Umbilical cord (tissue), 2 donors: Measurements from ENCODE around the gene ZNF837. TPM values are rescaled to one million over a fixed set of nuclear protein-coding genes. Genes with fewer than 3 reads are reported as not detected.
"Not testable (repeated sequence)": the region's sequence is repeated elsewhere in the genome, so short reads cannot be mapped to it uniquely, and the experiment has no call there.

Experiments used
- DNase-seq: peaks from one replicate; pipeline ENCODE4 v3.0.0-alpha.2; 2015; ENCODE audit warnings: low spot score
- total RNA-seq: library from RNA; depleted of rRNA; stranded (reverse); fragments of >200 nt; gene quantifications from one replicate; pipeline ENCODE4 v1.2.3, GENCODE V29; 2014; ENCODE audit warnings: low replicate concordance; ENCODE audit not compliant: insufficient read depth

ZNF837 gene
- total RNA-seq, result 3.4 TPM

DNA sequence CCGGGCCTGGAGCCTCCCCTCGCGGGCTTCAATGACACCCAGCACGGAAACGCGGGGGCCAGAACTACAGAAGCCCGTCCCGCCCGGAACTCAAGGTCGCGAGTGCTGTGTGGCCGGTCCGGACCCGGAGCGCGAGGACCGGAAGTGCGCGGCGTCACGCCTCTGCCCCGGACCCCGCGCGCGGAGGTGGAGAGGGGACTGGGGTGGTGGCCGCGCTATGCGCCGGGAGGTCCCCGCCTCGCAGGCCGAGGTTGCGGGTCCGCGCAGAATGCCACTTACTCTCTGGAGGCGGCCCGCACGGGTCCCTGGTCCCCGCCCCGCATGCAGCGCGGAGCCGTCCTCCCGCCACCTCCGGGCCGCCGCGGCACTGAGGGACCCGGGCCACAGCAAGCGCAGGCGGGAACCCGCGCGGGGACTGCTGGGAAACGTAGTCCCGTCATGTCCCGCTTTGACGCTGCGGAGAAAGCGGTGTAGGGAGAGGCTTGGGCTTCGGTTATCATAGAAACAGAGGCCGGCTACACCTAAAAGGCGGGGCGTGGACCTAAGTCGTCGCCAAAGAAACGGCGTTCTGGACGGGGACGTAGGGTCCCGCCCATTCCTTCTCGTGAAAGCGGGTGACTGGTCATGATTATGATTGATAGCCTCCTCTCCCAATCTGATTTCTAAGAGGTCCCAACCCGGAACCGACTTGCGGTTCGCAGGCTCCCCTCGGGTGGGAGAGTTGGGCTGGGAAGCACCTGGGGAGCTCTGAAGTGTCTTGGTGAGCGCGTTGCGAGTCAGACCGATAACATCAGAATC, at the start of gene ZNF837:
Gene ZNF837 (minus strand): TSS at position 369 of the 798 bp plus-strand sequence. CDS start 11,698 bp downstream, outside the sequence.
- DNase-seq, result peak; percentile 100

DNA sequence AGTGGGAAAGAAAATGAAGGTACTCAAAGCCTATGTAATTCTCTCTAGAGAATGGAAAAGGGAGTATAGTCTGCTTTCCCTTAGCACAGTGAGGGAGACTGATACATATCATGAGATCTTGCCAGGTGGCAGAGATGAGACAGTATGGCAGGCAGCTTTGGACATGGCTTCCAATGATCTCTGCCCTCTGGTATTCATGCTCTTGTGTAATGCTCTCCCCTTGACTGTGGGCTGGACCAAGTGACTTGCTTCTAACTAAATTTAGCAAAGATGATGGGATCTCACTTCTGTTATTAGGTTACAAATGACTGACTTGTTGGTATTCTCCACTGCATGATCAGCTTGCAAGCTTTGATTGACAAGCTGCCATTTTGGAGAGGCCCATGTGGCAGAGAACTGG, 48.9 kb upstream of the ZNF837 start:
- no peak for DNase-seq

DNA sequence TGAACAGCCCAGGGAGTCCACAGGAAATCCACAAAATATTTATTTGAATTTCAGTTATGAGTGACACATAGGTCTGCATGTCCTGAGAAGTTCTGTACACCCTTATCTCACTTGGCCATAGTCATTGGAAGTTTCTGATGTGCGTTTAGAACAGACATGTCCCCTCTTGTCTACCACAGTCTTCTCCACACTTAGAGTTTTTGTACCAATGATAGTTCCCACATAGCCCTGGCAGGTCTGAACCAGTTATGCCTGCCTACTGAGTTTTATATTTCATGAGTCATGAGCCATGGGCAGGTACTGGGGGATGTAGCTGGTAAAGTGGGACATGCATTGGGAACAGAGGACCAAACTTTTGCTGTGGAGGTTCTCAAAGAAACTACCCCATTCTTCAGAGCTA, 47.8 kb upstream of the ZNF837 start:
- no peak for DNase-seq

DNA sequence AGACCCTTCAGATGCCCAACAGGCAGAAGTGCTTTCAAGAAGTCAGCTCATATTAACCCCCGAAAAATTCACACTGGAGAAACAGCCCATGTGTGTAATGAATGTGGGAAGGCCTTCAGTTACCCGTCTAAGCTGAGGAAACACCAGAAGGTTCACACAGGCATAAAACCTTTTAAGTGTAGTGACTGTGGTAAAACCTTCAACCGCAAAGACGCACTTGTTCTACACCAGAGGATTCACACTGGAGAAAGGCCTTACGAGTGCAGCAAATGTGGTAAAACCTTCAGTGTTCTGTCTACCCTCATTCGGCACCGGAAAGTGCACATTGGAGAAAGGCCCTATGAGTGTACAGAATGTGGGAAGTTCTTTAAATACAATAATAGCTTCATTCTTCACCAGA, 36.2 kb upstream of the ZNF837 start:
- no peak for DNase-seq

DNA sequence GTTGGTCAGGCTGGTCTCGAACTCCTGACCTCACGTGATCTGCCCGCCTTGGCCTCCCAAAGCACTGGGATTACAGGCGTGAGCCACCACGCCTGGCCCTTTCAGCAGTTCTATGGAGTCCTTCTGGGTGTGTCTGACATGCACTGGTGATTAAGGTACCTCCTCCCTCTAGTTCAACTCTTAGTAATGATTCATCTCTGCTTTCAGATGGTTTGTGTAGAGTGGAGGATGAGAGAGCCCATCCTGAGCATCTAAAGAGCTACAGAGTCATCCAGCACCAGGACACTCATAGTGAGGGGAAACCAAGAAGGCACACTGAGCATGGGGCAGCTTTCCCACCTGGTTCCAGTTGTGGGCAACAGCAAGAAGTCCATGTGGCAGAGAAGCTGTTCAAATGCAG, 35.8 kb upstream of the ZNF837 start:
- DNase-seq, result no peak

DNA sequence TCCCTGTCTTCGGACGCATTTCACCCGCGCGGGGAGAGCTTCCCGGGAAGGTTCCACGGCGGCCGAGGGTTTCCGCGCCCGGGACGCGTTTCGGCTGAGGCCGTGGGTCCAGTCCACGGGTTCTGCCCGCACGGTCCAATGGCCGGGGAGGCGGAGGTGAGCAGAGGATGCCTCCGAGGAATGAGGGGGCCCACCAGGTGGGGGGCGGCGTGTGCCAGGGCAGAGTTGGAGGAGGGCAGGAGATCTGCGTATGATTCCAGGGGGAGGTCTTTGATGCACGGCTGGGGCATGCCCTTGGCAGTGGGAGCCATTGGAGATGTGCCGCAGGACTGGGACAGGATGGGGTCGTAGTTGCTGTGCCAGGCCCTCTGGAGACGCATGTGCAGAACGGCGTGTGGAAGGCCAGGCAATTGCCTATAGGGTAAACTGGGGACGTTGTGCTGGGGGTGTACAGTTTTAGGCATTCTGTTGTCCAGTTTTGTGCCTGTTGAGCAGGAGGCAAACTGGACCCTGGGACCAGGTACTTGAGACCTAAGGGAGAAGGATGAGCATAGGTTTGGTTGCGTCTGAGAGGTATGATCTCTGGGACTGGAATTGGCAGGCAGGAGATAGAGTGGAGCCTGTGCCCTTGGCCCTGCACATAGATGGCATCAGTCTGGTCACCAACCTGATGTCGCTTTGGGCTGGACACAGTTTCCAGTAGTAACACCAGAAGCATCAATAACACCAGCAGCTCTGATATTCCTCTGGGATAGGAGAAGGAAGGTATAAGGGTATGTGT, 28.4 kb upstream of the ZNF837 start:
- no peak for DNase-seq

DNA sequence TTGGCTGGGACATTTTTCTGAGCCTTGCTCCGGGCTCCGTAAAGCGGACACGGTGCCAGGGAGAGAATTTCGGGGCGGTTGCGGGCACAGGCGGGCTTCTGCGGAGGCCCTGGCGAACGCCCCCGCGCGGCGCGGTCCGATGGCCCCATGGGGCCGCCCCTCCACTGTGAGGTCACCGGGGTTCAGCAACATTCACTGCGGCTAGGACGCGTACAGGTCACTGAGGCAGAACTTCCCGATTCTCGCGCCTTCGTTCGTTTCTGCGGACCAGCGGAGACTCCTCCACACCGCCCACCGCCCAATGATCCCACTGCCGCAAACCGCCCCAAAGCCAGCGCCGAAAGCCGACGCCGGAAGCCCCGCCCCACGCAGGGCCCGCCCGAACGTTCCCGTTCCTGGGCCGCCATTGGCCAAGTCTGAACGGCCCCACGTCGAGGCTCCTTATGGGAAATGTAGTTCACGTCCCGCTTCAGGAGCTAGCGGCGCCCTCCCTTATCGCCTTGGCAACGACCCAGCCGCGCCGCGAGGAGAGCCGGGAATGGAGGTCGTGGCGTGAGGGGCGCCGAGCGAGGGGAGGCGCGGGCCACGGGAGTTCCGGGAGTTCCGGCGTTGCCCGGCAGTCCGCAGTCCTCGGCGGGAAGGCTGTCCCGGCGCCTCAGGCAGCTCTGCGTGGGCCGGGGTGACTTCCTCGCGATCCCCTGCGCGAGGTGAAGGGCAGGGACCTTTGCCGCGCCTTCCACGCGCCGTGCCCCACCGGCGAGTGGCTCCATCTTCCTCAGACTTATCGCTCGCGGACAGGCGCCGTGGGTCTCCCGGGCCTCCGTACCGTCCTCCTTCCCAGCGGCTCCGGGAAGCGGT, 27.6 kb upstream of the ZNF837 start, which contains the start of gene ZNF584:
Gene ZNF584 (plus strand): TSS at position 498 of the 858 bp plus-strand sequence. CDS start 499 bp downstream, outside the sequence.
- DNase-seq, result peak; percentile 99

DNA sequence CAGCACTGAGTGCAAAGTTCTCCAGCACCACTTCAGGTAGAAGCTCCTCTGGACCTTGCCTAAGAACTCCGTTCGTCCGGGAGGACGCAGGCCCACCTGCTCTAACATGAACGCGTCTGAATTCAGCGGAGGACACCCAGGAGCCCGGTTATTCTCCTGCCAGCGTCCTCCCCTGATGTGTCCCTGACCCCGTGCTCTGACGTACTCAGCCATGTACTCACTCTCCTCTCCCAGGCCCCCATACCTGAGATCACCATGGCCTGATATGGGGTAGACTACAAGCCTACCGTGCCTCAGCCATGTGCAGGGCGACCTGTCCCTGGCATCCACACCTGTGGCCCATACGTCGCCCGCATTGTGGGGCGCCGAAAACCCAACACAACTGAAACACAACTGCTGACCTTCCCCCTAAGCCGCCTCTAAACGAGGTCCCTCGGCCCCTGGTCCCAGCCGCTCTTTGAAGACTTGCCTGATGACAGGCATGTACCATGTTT, 26.9 kb upstream of the ZNF837 start:
- no peak for DNase-seq

DNA sequence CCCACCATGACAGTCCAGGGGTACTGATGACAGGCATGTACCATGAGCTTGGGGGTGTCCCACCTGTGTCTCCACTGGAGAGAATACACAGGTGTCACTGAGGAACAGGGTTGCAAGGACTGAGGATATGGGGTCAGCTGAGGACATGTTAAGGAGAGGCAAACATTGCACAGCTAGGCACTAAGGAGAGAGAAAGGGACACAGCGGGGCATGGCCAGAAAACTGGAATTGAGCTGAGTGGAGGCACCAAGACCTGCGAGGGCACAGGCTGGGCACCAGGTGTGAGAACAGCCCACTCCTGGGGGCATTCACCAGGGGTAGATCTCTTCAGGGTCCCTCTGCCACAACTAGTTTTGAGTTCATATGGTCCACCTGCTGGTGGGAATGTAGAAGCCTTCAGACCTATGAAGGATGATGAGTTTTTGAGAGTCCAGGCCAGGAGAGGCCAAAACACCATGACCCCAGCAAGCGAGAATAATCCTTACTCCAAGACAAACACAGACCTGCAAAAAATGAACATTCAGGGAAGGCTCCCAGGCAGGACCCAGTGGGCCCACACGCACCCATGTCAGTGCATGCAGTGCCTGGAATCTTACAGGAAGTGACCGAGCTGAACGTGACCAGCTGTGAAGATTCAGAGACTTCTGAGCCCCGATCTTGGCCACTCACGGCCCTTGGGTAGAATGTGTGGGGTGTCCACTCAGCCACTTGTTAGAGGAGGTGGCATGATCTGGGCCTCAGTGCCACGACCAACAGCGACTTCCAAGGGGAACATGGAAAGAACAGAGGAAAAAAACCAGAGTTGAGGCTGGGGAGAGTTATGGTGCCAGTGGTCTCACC, 26.2 kb upstream of the ZNF837 start:
- DNase-seq, result no peak

DNA sequence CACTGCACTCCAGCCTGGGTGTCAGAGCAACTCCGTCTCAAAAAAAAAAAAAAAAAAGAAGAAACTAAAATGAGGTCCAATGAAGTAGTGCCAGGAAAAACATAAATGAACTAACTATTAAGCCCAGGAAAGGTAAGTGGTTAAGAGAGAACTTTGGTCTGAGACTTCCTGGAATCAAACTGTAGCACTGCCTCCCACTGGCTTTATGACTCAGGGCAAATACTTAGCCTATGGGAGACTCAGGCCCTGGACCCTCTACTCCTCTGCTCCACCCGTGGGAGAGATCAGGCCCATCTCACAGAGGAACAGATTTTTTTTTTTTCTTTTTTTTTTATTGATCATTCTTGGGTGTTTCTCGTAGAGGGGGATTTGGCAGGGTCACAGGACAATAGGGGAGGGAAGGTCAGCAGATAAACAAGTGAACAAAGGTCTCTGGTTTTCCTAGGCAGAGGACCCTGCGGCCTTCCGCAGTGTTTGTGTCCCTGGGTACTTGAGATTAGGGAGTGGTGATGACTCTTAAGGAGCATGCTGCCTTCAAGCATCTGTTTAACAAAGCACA, 23.2 kb upstream of the ZNF837 start:
- not testable (repeated sequence) for DNase-seq

DNA sequence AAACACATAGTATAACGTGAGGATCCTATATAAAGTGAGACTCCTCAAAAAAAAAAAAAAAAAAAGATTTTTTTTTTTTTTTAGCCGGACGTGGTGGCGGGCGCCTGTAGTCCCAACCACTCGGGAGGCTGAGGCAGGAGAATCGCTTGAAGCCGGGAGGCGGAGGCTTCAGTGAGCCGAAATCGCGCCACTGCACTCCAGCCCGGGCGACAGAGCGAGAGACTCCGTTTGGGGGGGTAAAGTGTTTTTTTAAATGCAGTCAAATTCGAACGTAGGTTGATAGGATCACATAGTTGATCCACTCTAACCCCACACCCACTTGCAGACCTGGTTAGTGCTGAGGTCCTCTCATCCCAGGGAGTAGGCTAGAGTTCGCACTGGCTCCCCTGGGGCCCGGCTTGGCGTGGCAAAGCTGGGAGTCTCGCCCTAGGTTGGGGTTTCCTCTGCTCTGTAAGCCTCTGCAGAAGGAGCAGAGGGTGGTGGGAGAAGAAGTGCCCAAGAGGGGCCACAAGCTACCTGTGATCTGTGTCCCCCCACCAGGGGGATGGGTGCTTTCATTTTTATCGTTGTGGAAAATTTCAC, 21.1 kb upstream of the ZNF837 start:
- DNase-seq, result no peak

DNA sequence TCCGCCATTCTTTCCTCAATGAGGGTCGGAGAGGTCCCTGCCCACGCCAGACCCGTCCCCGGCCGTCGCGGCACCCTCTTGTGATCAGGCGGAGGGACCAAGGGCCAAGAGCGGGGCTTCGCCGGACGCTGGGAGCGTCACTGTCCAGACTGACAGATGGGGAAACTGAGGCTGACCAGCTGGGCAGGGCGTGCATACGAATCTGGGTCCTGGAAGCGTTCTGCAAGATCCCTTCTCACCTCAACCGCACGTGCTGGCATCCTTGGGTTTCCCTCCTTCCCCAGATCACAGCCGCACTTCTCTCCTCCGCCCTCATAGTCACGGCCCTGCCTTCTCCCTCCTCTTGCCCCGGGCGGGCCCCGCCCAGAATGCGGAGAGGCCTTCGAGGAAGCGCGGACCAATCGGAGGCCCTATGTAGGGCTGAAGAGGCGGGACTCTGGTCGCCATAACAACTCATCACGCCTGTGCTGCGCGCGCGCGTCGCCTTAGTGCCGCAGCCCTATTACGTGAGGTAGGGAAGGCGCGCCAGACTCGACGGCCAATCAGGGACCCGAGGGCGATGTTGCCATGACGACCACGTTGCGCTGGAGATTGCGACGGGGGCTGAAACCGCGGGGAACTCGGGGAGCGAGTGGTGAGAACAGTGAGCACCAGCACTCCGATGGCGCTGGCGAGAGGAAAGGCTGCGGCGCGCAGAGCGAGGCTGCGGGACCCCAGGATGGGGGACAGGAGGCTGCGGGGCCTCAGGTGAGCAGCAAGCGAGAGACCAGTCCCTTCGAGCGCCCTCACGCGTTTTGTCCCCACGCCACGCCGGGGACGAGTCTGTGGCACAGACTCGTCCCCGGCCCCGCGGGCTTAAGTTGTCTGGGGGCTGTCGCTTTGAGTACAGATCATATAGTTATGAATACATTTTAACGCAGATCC, 20.3 kb upstream of the ZNF837 start:
- peak; percentile 100 for DNase-seq

DNA sequence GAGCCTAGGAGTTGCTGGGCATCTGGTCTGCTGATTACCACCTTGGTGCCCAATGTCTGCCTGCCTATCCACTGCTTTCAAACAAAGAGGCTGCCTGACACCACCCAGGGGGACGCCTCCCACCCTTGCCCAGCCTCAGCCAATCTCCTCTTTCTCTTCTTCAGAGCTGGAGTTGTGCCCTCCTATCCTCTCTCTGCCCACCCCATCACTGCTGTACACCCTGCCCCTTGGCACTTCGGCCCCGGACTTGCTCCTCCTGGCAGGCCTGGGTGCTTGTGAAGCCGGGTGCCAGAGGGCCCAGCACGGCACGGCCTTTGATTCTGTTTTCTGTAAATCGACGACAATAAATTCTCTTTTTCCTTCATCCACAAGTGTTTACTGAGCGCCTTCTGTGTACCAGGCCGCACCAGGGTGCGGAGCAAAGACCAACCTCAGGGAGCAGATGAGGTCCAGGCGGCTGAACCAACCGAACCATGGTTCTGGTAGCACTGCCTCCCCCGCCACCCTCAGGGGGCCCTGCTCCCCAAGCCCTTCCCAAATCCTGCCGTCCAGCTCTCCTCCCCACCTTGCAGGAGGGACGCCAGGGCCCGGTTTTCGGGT, 19.6 kb upstream of the ZNF837 start:
- no peak for DNase-seq

DNA sequence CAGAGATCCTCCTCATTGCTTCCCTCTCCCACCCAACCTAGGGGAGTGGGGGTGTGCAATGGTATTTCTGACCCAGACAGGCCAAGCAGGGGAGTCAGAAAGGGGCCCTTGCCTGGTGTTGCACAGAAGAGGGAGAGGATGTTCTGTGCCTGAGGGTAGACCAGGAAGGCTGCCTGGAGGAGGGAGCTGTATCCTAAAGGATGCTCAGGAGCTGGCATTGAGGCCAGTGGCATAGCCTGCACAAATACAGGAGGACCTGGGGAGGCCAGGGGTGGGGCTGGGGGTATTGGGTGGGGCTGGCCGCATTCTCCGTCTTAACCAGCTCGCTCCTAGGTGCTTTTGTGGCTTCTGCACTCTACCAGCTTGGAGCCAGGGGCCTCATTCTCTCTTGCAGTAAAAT, 19.1 kb upstream of the ZNF837 start:
- no peak for DNase-seq

DNA sequence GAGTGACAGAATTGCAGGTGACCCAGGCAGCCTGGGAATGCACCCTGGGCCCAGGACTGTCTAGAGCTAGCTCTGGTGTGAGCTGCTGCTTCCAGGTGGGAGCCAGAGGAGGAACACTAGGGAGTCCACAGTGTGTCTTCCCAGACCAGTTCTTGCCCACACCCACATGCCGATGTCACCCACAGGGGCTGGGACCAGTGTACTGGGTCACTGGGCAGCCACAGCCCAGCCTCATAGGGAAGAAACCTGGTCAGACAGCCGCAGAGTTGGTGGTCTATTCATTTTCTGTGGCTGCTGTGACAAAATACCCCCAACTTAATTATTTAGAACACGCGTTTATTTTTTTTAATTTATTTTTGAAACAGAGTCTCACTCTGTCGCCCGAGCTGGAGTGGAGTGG, 17.7 kb upstream of the ZNF837 start:
- no peak for DNase-seq

DNA sequence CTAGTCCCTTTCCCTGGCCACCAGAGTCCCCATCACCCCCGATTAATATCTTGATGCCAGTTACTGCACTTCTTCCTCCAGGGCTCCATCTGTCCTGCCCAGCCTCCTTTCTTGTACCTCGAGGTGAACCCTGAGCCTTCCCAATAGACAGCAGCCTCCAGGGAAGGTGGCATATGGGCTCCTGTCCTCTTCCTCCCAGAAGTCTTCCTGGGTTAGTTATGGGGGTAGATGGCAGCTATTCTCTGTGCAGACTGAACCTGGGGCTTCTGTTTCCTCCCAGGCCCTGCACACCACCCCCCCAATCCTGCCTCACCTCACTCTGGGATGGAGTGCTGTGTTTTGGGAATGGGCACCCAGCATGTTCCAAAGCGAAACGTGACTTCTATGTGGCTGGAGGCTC, 17.3 kb upstream of the ZNF837 start:
- no peak for DNase-seq

DNA sequence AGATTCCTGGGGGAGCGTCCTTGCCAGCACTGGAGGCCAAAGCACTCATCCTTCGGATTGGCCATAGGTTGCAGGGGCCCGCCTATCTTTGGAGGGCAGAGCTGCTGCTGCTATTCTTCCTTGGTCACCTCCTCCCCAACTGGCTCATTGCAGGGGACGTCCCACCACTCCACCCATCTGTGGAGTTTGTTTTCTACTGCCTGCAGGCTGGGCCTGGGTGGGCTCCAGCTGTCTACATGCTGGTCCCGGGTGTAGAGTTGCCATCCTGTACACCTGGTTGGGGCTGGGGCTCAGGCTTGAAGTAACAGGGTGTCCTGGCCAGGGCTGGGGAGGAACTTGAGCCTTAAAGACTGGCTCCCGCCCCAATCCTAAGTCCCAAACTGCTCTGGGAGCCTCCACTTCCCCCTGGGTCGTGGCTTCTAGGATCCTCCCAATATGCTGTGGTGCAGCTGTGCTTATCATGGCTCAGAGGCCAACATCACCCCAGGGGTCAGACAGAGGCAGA, 16.8 kb upstream of the ZNF837 start:
- no peak for DNase-seq
